HG03135 (cell line): Measurements from ENCODE around the gene RADIL.
"Not testable (repeated sequence)": the region's sequence is repeated elsewhere in the genome, so short reads cannot be mapped to it uniquely, and the experiment has no call there.

Experiments
- ATAC-seq: cut with Tn5 transposase; IDR thresholded peaks from one replicate; pipeline ENCODE4 v1.9.1; 2021; ENCODE audit warnings: mild to moderate bottlenecking, moderate library complexity; ENCODE audit not compliant: unreplicated experiment

RADIL gene

DNA sequence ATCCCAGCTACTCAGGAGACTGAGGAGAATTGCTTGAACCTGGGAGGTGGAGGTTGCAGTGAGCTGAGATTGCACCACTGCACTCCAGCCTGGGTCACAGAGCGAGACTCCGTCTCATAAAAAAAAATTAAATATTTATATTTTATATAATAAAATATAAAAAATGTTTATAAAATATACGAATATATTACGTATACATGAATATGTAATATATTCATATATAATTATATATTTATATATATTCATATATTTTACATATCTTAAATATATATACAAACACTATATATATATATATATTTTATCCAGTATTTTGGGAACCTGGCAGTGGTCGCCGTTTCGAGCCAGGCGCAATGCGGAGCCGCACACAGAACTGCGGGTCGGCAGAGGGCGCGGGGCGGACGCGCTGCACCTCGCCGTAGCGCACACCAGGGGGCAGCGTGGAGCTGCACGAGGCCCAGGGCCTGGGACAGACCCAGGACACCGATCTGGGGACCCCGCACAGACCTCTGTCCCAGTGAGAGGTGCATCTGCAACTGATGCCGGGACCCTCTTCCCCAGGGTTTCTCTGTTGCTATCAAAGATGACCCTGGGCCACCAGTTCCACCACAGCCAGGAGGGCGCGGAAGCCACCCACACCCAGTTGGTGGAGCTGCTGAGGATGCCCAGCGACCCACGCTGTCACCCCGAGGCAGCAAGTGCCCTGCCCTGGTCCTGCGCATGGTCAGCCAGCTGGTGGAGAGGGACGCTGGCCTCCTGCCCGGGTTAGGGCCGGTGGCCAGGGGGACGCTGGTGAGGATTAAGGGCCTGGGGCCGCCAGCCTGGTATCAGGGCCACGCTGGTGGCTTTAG, 85.4 kb downstream of the RADIL start:
- peak; percentile 65 for ATAC-seq

- no peak for ATAC-seq
Measured at GRCh38 chr7:4796453-4796852, 87.1 kb downstream of the RADIL start.

DNA sequence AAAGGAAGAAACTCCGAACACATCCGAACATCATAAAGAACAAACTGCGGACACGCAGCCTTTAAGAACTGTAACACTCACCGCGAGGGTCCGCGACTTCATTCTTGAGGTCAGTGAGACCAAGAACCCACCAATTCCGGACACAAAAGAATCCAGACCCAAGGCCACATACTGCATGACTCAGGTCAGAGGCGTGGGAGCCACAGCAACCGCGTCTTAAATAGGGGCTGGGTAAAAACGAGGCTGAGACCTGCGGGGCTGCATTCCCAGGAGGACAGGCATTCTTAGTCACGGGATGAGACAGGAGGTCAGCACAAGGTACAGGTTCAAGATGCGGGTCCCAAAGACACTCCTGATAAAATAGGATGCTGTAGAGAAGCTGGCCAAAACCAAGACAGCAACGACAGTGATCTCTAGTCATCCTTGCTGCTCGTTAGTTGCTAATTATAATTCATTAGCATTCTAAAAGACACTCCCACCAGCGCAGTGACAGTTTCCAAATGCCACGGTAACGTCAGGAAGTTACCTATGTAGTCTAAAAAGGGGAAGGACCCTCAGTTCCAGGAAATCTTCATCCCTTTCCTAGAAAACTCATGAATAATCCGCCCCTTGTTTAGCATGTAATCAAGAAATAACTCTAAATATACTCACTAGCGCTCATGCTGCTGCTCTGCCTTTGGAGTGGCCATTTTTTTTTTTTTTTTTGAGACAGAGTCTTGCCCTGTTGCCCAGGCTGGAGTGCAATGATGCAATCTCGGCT, 88.7 kb downstream of the RADIL start:
- ATAC-seq, result no peak

DNA sequence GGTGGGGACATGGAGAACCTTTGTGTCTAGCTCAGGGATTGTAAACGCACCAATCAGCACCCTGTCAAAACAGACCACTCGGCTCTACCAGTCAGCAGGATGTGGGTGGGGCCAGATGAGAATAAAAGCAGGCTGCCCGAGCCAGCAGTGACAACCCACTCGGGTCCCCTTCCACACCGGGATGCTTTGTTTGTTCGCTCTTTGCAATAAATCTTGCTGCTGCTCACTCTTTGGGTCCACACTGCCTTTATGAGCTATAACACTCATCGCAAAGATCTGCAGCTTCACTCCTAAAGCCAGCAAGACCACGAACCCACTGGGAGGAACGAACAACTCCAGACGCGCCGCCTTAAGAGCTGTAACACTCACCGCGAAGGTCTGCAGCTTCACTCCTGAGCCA, 89.3 kb downstream of the RADIL start:
- ATAC-seq, result not testable (repeated sequence)

DNA sequence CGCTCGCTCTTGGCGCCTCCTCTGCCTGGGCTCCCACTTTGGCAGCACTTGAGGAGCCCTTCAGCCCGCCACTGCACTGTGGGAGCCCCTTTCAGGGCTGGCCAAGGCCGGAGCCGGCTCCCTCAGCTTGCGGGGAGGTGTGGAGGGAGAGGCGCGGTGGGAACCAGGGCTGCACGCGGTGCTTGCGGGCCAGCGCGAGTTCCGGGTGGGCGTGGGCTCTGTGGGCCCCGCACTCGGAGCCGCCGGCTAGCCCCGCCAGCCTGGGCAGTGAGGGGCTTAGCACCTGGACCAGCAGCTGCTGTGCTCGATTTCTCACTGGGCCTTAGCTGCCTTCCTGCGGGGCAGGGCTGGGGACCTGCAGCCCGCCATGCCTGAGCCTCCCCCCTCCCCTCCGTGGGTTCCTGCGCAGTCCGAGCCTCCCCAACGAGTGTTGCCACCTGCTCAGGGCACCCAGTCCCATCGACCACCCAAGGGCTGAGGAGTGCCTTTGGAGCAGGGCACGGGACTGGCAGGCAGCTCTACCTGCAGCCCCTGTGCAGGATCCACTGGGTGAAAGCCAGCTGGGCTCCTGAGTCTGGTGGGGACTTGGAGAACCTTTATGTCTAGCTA, 90.0 kb downstream of the RADIL start:
- ATAC-seq, result not testable (repeated sequence)

DNA sequence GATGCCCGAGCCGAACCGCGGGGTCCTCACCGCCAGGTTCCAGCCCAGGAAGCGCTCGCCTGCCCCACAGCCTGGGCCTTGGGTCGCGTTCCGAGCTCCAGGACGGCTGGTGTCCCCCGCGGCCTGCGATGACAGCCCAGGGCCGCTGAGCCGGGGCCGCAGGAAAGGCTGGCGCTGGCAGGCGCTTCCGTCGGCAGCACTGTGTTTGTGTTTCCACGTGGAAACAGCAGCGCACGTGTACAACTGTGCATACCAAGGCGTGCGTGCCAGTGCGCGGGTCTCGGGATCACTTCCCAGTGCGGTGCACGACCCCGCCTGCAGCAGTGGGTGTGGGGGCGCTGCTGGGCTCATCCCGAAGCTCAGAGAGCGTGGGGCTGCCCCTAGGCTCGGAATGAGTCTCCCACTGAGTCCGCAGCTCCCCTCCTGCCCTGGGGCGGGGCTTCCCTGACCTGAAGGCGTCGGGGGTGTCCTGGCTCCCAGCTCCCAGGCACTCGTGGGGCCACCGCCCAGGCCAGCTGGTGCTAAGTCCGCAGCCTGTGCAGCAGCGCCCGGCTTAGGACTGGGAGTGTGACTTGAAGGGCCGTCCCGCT, 90.9 kb downstream of the RADIL start:
- no peak for ATAC-seq

DNA sequence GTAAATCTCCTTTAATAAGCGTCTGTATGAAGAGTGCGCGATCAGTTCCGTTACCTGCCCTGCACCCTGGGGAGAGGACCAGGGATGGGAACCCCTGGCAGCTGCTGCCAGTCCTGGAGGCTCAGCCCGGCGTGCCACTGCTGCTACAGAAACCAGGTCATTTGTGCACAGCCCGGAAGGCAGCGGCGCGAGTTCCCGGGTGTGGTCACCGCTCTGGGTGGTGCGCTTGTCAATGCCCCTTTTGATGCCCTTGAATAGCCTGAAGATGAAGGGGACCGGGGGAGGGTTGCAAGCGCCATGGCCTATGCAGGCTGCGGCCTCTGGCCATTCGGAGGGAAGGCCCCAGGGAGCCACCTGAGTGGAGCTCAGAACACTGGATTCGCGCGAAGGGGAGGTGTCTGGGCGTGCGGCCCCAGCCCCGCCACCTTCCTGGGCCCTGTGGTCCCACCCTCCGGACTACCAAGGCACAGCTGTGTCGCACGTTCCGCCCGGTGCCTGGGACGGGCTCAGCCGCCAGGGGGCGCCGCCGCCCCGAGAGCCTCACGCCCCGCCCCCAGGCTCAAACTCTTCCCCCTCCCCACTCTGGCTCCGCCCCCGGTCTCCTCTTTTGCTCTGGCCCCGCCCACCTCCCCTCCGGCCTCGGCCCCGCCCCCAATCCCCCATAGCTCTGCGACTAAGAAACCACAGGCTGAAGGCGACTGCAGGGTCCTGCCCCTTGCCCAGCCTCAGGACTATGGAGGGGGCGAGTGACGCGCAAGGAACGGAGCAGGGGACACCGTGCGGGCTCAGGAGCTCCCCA, 91.6 kb downstream of the RADIL start:
- ATAC-seq, result no peak

- no peak for ATAC-seq
Measured at GRCh38 chr7:4791101-4791737, 92.3 kb downstream of the RADIL start.

DNA sequence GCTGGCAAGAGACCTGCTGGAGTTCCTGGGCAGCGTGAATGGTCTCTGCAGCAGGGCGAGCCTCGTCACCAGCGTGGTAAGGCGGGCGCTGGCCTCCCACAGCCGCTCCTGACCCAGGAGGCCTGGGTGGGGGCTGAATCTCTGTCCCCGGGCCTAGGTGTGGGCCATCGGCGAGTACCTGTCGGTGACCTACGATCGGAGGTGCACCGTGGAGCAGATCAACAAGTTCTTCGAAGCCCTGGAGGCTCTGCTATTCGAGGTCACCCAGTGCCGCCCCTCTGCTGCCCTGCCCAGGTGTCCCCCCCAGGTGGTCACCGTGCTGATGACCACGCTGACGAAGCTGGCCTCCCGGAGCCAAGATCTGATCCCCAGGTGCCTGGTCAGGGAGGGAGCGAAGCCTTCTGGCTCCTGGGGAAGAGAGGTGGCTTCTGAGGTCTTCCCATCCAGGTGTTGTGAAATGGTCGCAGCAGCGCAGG, 93.0 kb downstream of the RADIL start:
- ATAC-seq, result no peak

DNA sequence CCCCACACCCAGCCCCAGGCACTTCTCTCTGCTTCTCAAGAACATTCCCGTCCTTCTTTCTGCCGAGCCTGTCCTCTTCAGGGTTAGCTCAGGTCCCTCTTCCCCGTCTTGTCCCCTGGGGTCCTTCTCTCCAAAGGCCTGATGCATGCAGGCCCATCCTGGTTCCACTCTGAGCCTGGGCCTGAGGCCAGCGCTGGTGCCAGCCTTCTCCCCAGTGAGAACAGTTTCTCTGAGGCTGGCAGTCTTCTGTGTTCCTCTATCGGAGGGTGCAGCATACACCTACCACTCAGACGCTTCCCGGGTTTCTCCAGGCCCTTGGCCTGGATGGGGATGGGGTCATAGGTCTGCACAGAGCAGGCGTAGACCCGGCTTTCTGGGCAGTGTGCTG, 93.4 kb downstream of the RADIL start:
- ATAC-seq, result no peak

DNA sequence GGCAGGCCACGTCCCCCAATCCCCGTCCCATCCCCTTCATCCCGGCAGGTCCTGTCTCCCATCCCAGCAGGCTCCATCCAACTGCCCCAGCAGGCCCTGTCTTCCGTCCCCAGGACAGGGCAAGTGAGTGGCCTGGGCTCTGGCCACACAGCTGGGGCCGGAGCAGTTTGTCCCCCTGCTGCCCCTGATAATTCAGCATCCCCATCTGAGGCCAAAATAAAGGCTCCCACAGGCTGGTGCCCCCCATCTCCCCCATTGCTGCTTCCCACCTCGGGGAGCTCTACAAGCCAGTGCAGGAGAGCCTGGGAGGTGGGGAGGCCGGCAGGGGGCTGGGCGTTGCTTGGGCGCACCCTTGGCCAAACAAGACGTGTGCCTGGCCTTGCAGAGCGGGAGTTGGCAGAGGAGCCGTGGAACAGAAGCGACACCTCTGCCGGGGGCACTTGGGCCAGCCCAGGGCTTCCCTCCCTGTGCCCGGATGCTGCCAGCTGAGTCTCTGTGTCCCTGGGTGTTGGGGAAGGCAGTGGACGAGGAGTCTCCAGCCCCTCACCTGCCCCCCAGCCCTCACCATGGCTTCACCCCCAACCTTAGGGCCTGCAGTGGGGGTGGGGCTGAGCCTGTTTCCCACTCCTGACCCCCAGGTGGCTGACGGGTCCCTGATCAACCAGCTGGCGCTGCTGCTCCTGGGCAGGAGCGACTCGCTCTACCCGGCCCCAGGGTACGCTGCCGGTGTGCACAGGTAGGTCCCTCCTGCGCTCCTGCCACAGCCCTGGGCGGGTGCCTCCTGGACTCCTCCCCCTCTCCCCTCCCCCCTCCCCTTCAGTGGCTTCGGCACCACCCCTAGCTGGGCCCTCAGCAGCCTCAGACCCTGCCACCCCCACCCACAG, 94.1 kb downstream of the RADIL start:
- no peak for ATAC-seq

DNA sequence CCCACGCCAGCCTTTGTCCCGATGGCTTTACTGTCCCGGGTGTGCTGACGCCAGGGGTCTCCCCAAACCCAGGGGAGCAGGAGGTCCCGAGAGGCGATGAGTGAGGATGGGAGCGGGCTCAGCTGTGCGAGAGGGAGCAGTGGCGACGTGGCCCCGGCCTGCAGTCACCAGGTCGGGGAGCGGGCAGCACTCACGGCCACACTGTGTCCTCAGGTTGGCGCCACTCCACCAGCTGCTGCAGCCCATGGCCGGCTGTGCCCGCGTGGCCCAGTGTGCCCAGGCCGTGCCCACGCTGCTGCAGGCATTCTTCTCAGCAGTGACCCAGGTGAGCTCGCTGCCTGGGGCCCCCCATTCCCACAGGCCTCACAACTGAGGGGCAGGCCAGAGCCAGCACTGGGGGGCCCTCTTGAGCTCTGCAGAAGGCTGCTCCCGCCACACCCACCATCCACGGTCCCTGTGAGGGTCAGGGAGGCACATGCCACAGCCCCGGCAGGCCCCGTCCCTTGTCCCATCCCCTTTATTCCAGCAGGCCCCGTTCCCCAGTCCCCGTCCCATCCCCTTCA, 94.8 kb downstream of the RADIL start:
- no peak for ATAC-seq

DNA sequence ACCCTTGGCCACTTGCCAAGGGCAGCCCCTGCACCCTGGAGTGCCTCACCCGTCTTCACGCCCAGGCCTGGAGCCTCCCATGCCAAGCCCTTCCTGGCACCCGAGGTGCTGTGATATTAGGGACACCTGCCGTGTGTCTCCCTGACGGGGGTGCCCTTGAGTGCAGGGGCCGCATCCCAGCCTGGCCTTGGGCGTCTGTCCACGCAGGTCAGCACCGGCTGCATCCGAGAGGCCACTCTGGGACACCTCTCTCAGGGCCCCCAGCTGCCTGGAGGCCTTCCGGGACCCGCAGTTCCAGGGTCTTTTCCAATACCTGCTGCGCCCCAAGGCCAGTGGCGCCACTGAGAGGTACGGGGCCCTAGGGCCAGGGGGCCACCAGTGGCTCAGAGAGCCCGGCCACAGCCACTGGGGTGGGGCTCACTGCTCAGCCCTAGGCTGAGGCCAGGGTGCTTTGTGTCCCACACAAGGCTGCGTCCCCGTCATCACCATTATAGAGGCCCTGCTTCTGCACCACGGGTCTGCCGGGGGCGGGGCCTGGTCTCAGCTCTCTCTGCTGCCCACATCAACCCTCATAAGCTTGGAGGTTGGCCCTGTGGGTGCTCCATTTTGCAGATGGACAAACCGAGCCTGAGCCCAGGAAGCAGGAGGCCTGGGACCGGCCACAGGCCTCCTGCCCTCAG, 95.4 kb downstream of the RADIL start:
- ATAC-seq, result no peak

DNA sequence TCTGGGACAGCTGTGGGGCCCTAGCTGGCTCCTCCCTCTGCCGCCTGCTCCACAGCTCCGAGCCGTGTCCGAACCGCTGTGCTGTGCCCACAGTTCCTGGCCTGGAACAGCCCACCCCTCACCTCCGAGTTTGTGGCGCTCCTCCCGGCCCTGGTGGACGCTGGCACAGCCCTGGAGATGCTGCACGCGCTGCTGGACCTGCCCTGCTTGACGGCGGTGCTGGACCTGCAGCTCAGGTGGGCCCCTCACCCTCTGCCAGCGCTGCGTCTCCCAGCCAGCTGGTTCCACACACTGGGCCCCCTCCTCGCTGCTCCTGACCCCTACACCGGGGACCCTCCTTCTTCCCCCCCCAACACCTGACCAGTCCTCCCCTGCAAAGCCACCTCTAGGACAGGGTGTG, 96.0 kb downstream of the RADIL start:
- ATAC-seq, result no peak

GRCh38 chr7:4786015-4786414, 97.5 kb downstream of the RADIL start:
- no peak for ATAC-seq

- no peak for ATAC-seq
Measured at GRCh38 chr7:4785371-4785770, 98.1 kb downstream of the RADIL start.

DNA sequence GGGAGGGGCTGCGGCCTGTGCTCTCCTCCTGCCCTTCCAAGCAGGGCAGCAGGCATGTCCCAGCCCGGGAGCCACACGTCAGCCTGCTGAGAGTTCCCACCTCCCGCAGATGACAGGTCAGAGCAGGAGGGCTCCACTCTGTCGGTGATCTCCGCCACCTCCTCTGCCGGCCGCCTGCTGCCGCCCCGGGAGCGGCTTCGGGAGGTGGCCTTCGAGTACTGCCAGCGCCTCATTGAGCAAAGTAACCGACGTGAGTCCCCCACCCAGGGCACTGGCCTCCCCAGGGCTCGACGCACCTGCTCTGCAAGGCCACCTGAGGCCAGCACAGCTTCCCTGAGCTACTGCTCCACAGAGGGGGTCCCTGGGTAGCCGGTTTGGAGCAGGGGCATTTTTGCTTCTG, 98.7 kb downstream of the RADIL start:
- ATAC-seq, result no peak

GRCh38 chr7:4783762-4784351, 99.7 kb downstream of the RADIL start:
- no peak for ATAC-seq
